HG03457 (cell line): ENCODE measurements around the gene ABCC11.

ENCODE experiments used
- ATAC-seq: cut with Tn5 transposase; IDR thresholded peaks from one replicate; pipeline ENCODE4 v1.9.1; 2021; ENCODE audit warnings: moderate number of reproducible peaks; ENCODE audit not compliant: unreplicated experiment

ABCC11 gene

DNA sequence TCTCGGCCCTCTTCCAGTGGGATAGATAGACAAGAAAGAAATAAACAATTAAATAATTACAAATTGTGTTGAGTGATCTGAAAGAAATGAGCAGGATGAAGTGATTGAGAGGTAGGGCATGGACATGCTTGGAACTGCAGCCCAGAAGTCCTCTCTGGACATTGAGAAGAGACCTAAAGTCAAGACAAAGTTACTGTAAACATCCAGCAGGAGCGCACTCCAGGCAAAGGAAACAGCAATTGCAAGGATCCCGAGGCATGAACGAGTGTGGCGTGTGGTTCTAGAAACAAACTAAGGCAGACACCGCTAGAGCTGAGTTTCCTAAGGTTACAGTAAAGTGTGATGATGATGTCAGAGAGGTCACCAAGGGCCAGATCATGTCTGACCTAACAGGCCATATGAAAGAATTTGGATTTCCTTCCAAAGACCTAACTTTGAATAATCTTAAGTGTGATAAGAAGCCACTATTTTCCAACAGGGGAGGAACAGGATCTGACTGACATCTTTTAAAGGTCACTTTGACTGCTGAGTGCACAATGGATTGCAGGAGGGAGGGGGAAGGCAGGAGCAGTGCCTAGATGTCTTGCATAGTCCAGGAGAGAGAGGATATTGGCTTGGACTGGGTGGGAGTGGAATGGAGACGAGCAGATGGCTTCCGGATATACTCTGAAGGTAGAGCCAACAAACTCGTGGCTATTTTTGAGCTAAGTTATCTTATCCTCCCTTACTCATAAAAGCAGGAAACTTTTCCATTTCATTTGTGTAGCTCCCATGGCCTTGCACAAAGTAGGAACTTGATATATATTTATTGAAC lies 110.6 kb downstream of the ABCC11 start:
- ATAC-seq: no peak

DNA sequence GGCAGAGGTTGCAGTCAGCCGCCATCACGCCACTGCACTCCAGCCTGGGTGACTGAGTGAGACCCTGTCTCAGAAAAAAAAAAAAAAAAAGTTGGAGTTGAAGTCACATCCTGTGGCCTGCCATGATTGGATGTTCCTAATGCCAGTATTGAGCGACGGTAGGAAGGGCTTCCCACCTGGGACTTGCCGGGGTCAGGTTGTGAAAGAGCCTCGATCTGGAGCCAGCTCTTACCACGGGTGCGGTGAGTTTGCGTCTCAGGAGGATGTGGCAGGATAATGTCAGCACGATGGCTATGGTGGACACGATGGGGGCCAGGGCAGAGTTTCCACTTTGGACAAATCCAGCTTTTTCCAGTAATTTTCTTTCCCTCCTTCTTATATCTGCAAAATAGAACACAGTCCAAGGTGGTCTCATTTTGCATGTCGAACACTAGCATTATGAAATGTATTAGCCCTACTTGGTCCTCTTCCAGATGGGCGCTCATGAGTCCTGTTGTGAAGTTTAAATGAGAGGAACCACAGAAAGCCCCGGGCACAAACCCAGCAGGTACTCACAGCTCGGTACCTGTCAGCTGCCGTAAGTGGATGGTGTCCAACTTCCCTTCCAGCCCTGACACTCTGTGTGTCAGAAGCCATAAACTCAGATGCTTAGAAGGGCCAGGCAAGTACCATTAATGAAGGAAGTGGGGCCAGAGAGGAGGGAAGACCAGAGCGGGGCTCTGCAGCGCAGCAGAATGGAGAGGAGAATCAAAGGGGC lies 113.7 kb downstream of the ABCC11 start:
- no peak for ATAC-seq

DNA sequence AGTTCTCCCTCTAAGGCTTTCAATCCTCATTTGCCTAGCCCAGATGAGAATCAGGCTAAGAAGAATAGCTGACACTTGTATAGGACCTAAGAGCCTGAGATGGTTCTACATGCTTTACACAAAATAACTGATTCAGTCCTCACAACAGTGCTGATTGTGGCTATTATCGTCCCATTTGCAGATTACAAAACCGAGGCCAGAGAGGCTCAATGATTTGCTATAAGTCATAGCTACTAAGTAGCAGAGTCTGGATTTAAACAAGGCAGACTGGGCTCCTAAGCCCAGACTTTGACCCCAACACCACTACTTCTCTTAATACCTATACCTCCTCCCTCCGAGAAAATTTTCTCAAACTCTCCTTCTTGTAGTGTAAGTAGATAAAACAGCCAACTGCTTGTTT lies 114.6 kb downstream of the ABCC11 start:
- no peak for ATAC-seq

DNA sequence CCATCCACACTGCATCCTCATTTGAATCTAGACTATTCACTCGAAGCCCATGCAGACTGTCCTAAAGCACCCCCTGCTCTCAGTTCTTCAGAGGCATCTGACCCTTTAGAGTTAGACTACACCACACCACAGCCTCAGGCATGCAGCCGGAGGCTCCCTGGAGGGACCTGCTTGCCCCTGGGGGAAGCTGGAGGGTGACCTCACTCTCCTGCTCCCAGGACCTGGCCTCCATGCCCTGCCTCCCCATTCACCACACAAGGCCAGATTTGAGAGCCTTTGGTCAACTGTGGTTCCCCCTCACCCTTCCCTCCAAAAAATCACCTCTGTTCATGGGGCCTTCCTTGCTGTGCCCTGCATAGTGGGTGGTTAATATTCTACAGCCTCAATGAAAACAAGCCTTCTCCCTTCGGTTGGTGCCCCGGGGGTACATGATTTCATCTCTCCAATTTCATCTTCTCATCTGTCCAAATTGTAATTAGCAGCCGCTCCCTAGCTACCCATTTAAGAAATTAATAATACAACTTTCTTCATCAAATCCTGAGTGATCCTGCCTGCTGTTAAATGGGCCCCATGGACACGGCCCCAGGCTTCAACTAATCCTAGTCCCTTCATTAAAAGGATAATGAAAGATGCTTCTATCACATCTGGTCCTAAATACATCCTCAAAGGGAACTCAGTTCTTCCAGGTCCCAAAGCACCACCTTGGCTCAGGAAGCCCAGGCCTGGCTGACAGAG lies 116.0 kb downstream of the ABCC11 start:
- no peak for ATAC-seq

- ATAC-seq: no peak
Observed at GRCh38 chr16:48129926-48130325, 117.4 kb downstream of the ABCC11 start.

GRCh38 chr16:48128769-48129168 lies 118.6 kb downstream of the ABCC11 start:
- no peak for ATAC-seq

DNA sequence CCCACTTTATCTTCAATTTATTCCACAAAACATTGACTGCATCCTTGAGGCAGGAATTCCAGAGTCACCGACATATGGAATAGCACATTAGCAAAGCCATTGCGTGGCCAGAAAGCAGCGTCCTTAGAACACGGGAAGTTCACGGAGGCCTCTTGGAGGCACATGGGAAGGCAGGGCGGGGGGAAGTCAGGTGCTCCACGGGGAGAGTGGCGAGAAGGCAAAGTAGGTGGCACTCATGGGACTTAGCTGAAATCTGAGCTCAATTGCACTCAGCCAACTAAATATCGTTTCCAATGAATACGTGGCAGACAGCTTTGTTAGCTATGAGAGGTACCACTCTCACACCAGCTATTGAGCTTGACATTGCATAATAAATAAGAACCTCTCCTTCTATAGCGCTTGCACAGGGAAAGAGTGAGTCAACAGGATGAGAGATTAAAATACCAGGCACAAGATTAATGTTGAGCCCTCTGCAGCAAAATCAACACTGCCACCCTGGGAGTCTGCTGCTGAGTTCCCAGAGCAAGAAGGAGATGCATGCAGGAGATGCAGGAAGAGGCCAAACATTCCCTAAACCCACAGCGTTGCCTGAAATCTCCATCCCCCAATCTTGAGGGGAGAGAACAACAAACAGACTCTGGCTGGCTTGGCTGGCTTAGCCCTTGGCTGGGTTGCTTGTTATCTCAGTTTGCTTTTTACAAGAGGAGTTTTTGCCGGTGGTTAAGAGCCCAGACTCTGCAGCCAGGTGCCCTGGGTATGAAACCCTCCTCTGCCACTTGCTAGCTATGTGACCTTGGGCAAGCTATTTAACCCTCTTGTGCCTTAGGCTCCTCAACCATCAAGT lies 120.3 kb downstream of the ABCC11 start:
- ATAC-seq: no peak

DNA sequence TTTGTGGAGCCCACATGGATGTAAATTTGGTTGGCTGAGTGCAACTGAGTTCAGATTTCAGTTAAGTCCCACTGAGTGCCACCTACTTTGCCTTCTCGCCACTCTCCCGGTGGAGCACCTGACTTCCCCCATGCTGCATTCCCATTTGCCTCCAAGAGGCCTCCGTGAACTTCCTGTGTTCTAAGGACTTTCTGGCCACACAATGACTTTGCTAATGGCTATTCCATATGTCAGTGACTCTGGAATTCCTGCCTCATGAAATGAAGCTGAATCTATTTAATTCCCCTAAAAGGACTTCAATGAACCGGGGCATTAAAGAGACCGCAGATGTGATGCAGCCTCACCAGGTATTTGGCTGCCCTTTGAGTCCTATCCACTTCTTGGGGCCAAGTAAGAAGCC lies 121.5 kb downstream of the ABCC11 start:
- no peak for ATAC-seq

DNA sequence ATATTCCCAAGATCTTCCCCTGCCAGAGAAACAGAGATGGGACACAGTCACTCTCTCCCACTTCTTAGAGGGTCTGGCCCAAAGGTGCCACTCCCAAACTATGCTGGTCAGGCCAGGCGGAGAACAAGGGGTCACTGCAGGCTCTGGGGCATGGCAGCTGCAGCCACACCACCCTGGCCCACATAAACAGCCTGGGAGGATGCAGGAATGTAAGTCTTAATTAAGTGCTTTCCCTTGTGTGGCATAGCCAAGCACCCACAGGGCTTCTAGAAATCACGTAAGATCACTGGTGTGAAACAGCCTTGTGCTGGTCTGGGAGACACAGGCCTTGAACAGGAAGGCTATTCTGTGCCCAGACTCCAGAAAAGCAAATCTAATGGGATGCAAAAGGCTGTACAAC lies 123.1 kb downstream of the ABCC11 start:
- no peak for ATAC-seq

GRCh38 chr16:48123104-48123788 lies 124.1 kb downstream of the ABCC11 start:
- no peak for ATAC-seq

DNA sequence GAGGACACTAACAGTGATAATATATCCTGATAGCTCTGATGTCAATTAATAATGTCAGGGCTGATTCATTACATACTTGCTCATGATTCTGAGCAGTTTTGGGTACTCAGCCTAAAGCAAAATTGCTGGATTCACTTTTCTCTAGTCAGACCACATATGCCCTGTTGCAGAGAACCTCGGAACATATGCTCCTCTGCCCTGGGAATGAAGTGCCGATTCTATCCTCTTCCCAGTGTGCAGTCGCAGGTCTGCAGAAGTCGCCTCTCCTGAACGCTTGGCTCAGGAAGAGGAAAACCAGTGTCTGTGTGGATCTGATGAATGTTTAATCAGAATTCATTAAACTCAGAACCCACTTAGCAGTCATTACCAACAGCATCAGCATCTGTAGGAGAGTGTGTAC lies 126.1 kb downstream of the ABCC11 start:
- ATAC-seq: no peak

GRCh38 chr16:48118841-48119240 lies 128.5 kb downstream of the ABCC11 start:
- no peak for ATAC-seq

GRCh38 chr16:48117217-48118105 lies 129.9 kb downstream of the ABCC11 start:
- no peak for ATAC-seq
